Neural progenitor cell (in vitro differentiated cells): ENCODE measurements around the gene GET3.

Experiments used
- EZH2 ChIP-seq: fragments of 200-600 bp; sonication (generic); IDR thresholded peaks from 2 replicates; pipeline ENCODE4 v1.6.1; 2017; ENCODE audit warnings: antibody characterized with exemption, mild to moderate bottlenecking, moderate library complexity
- TF ChIP-seq, protein P1 (sequence below): fragments of 200-600 bp; sonication (generic); IDR thresholded peaks from 2 replicates; pipeline ENCODE4 v1.5.1; 2017; ENCODE audit warnings: antibody characterized with exemption, mild to moderate bottlenecking

DNA sequence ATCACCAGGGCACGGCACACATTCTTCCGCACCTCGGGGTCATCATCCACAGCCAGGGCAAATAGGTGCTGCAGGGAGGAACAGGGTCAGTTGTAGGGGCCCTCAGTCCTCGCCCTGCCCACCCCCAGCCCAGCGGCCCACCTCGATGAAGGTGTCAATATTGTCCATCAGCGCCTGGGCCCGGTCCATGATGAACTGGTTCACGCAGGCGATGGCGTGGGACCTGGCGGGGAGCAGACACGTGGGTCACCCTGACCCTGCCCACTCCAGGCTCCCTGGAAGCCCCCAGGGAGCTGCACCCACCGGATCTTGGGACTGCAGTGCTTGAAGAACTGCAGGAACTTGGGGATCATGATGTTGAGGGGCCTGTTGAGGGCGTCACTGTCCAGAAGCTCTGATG lies 22.2 kb upstream of the GET3 start:
- TF ChIP-seq, protein P1, sequence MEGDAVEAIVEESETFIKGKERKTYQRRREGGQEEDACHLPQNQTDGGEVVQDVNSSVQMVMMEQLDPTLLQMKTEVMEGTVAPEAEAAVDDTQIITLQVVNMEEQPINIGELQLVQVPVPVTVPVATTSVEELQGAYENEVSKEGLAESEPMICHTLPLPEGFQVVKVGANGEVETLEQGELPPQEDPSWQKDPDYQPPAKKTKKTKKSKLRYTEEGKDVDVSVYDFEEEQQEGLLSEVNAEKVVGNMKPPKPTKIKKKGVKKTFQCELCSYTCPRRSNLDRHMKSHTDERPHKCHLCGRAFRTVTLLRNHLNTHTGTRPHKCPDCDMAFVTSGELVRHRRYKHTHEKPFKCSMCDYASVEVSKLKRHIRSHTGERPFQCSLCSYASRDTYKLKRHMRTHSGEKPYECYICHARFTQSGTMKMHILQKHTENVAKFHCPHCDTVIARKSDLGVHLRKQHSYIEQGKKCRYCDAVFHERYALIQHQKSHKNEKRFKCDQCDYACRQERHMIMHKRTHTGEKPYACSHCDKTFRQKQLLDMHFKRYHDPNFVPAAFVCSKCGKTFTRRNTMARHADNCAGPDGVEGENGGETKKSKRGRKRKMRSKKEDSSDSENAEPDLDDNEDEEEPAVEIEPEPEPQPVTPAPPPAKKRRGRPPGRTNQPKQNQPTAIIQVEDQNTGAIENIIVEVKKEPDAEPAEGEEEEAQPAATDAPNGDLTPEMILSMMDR = no peak
- no peak for TF ChIP-seq EZH2
